Transverse colon (tissue), 4 donors: Measurements from ENCODE around the gene XIST. TPM values are rescaled to one million over a fixed set of nuclear protein-coding genes. Genes with fewer than 3 reads are reported as not detected.

Experiments
- DNase-seq: peaks from one replicate; pipeline ENCODE4 v3.0.0-alpha.2; 2019
- H3K27ac ChIP-seq, 4 donors: fragments of 200-600 bp; sonication (generic); 2 replicates each; pipeline ENCODE4 v1.5.1; 2016 to 2018; ENCODE audit warnings: inconsistent platforms in 4 of 4
- H3K27me3 ChIP-seq: fragments of 200-600 bp; sonication (generic); 2 replicates; pipeline ENCODE4 v1.5.1; 2017; ENCODE audit warnings: inconsistent platforms
- H3K36me3 ChIP-seq, 4 donors: fragments of 200-600 bp; sonication (generic); 2 replicates each; pipeline ENCODE4 v1.5.1; 2017 to 2019; ENCODE audit warnings: inconsistent platforms in 4 of 4
- H3K4me1 ChIP-seq, 4 donors: fragments of 200-600 bp; sonication (generic); 2 replicates each; pipeline ENCODE4 v1.5.1; 2017 to 2020; ENCODE audit warnings: inconsistent platforms in 4 of 4
- H3K4me3 ChIP-seq, 4 donors: fragments of 200-600 bp; sonication (generic); 1 replicate in 1 of 4; 2 replicates in 3 of 4; pipeline versions ENCODE4 v1.5.1 to v1.6.1; 2017 to 2019; ENCODE audit warnings: inconsistent platforms in 4 of 4
- H3K9me3 ChIP-seq, 2 donors: fragments of 200-600 bp; sonication (generic); 2 replicates each; pipeline ENCODE4 v1.5.1; 2017 to 2019; ENCODE audit warnings: inconsistent platforms in 2 of 2
- EP300 ChIP-seq: sonication (generic); formaldehyde crosslinking; IDR thresholded peaks from one replicate; pipeline ENCODE4 v1.6.1; 2017; ENCODE audit warnings: antibody characterized with exemption, low read depth
- POLR2A ChIP-seq: fragments of 450-650 bp; IDR thresholded peaks from one replicate; pipeline ENCODE4 v1.6.1; 2016; ENCODE audit warnings: antibody characterized with exemption, mild to moderate bottlenecking, moderate library complexity
- POLR2AphosphoS5 ChIP-seq, 3 donors: sonication (generic); formaldehyde crosslinking; IDR thresholded peaks; one replicate each; pipeline ENCODE4 v1.6.1; 2016; ENCODE audit warnings: antibody characterized with exemption in 3 of 3
- WGBS, 2 donors: methylation state at CpG; one replicate each; pipeline ENCODE4 v1.1.5; 2018; ENCODE audit warnings: low coverage in 1 of 2; 5-methylcytosine and 5-hydroxymethylcytosine counted together
- in situ Hi-C, 4 donors: fragments of 200-750 bp; cut with MboI; loops; one replicate each; pipeline versions ENCODE4 v1.15.0 to v1.15.1; 2017; ENCODE audit warnings: low sequenced_read_pairs in 3 of 4, low pct_ligation_motif_present in 1 of 4, low pct_unique_long_range_greater_than_20kb in 1 of 4
- intact Hi-C: fragments of 100-400 bp; cut with DNase I; formaldehyde crosslinking; loops from one replicate; pipeline ENCODE4 v1.15.1; 2023; ENCODE audit warnings: low total_unique reads
- total RNA-seq, 4 donors: library from RNA; depleted of rRNA; stranded (reverse); fragments of >200 nt; gene quantifications; one replicate each; pipeline ENCODE4 v1.1.0, GENCODE V29; 2016
- TF ChIP-seq, protein P1 (sequence below), 5 experiments: fragments of 200-600 bp in 3 of 5; fragments of 450-650 bp in 2 of 5; sonication (generic) in 3 of 5; IDR thresholded peaks; 1 replicate in 2 of 5; 2 replicates in 3 of 5; pipeline ENCODE4 v1.5.1; 2016 to 2017; ENCODE audit warnings: antibody characterized with exemption in 5 of 5, inconsistent platforms in 3 of 5, mild to moderate bottlenecking in 2 of 5, moderate library complexity in 1 of 5

XIST gene
- total RNA-seq, 4 donors from 2014 or later, result 0.27 to 709 (median 242) TPM

- in situ Hi-C loops, result loop anchor here in 3 of 4 donors (10.0 to 25.0 kb wide), 5 partner anchors 146 to 693 kb away; no protein-coding TSS in a partner anchor
- intact Hi-C loops, result no loop called here
- 80% methylated on average over 1 of the region's 1 CpG; no CpG with 5 or more reads in 1 of the 2 donors for WGBS, 2 donors
Observed at GRCh38 chrX:73868916-73869315, 16.4 kb upstream of the XIST start.

DNA sequence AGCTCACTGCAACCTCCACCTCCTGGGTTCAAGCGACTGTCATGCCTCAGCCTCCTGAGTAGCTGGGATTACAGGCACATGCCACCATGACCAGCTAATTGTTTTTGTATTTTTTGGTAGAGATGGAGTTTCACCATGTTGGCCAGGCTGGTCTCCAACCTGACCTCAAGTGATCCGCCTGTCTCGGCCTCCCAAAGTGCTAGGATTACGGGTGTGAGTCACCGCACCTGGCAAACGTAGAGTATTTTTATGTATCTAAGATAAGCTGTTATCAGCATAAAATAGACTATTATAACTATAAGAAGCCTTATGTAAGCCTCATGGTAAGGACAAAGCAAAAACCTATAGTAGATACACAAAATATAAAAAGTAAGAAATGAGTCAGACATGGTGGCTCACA lies 14.6 kb upstream of the XIST start:
- Histone ChIP-seq H3K27ac (no peak overlapping the region), H3K4me3 (no peak overlapping the region), H3K9me3 (no peaks in the 10 kb centered on the region), H3K27me3 (no peaks in the 10 kb centered on the region), H3K36me3 (no peaks in the 10 kb centered on the region), H3K4me1 (no peaks in the 10 kb centered on the region)
- TF ChIP-seq POLR2A, result no peak
- no peak for TF ChIP-seq EP300
- TF ChIP-seq, protein P1, sequence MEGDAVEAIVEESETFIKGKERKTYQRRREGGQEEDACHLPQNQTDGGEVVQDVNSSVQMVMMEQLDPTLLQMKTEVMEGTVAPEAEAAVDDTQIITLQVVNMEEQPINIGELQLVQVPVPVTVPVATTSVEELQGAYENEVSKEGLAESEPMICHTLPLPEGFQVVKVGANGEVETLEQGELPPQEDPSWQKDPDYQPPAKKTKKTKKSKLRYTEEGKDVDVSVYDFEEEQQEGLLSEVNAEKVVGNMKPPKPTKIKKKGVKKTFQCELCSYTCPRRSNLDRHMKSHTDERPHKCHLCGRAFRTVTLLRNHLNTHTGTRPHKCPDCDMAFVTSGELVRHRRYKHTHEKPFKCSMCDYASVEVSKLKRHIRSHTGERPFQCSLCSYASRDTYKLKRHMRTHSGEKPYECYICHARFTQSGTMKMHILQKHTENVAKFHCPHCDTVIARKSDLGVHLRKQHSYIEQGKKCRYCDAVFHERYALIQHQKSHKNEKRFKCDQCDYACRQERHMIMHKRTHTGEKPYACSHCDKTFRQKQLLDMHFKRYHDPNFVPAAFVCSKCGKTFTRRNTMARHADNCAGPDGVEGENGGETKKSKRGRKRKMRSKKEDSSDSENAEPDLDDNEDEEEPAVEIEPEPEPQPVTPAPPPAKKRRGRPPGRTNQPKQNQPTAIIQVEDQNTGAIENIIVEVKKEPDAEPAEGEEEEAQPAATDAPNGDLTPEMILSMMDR (IDR thresholded peaks at IDR 0.05), result no peak
- TF ChIP-seq POLR2AphosphoS5 (IDR thresholded peaks at IDR 0.05), result no peak
- WGBS, 2 donors, result 77% methylated on average over 6 of the region's 6 CpGs; no CpG with 5 or more reads in 1 of the 2 donors
- intact Hi-C loops (no loop called here), in situ Hi-C loops (loop anchor here in 3 of 4 donors (10.0 to 25.0 kb wide), 5 partner anchors 148 to 695 kb away; no protein-coding TSS in a partner anchor)
- no peak for DNase-seq

More at GRCh38 chrX:73868916-73869315, 16.4 kb upstream of the XIST start:
- no peak overlapping the region for H3K4me3 ChIP-seq
- H3K27me3 ChIP-seq, result no peaks in the 10 kb centered on the region
- H3K27ac ChIP-seq, result no peak overlapping the region
- DNase-seq, result no peak
- H3K36me3 ChIP-seq, result no peaks in the 10 kb centered on the region
- no peaks in the 10 kb centered on the region for H3K9me3 ChIP-seq
- no peaks in the 10 kb centered on the region for H3K4me1 ChIP-seq
- TF ChIP-seq POLR2A (no peak), EP300 (no peak), POLR2AphosphoS5 (IDR thresholded peaks at IDR 0.05) (no peak)
- TF ChIP-seq, protein P1 (IDR thresholded peaks at IDR 0.05), result no peak

DNA sequence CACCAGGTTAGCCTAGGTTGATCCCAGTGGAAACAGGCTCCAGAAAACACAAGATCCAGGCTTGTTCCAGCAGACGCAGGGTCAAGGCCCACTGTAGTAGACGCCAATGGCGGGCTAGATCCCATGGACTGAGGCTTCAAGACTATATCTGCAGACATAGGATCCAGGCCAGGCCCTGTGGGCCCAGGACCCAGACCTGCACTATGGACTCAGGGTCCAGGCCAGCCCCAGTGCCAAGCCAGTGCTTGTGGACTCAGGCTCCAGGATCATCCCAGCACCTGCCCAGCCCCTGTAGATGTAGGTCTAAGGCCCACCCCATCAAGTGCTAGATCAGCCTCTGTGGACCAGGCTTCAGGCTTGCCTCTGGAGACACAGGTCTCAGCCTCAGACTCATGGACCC lies 11.3 kb upstream of the XIST start:
- WGBS, 2 donors, result no CpG with 5 or more reads among the region's 3 CpGs
- Histone ChIP-seq H3K4me1 (no peaks in the 10 kb centered on the region), H3K9me3 (no peaks in the 10 kb centered on the region), H3K4me3 (no peak overlapping the region), H3K27me3 (no peaks in the 10 kb centered on the region), H3K36me3 (no peaks in the 10 kb centered on the region), H3K27ac (no peak overlapping the region)
- intact Hi-C loops (no loop called here), in situ Hi-C loops (loop anchor here in 3 of 4 donors (10.0 to 25.0 kb wide), 5 partner anchors 151 to 698 kb away; no protein-coding TSS in a partner anchor)
- TF ChIP-seq EP300 (no peak), POLR2AphosphoS5 (IDR thresholded peaks at IDR 0.05) (no peak), POLR2A (no peak)
- TF ChIP-seq, protein P1 (IDR thresholded peaks at IDR 0.05), result no peak
- DNase-seq, result no peak

DNA sequence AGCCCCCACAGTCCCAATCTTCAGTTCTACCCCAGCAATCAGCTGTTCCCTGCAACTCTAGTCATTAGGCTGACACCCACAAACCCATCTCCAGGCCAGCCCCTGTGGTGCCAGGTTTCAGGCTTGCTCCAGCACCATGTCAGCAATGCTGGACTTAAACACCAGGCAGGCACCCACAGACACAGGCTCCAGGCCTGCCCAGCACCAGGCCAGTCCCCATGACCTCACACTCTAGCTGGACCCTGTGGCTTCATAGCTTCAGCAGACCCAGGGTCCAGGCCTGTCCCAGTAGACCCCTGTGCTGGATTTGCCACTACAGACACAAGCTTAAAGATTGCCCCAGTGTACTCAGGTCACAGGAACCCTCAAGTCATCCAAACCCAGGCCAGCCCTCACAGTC lies 10.8 kb upstream of the XIST start:
- no peaks in the 10 kb centered on the region for H3K4me1 ChIP-seq
- no peaks in the 10 kb centered on the region for H3K36me3 ChIP-seq
- H3K27me3 ChIP-seq, result no peaks in the 10 kb centered on the region
- no peaks in the 10 kb centered on the region for H3K9me3 ChIP-seq
- H3K27ac ChIP-seq, result no peak overlapping the region
- H3K4me3 ChIP-seq, result no peak overlapping the region
- DNase-seq, result no peak
- in situ Hi-C loops (loop anchor here in 3 of 4 donors (10.0 to 25.0 kb wide), 5 partner anchors 152 to 699 kb away; no protein-coding TSS in a partner anchor), intact Hi-C loops (no loop called here)
- TF ChIP-seq POLR2AphosphoS5 (IDR thresholded peaks at IDR 0.05), result no peak
- TF ChIP-seq POLR2A, result no peak
- TF ChIP-seq EP300, result no peak
- TF ChIP-seq, protein P1 (IDR thresholded peaks at IDR 0.05), result no peak
